NCI-H345 (cell line): ENCODE measurements around the gene ZDHHC22.

Experiments used
- DNase-seq: peaks from one replicate; lab custom pipeline; 2025; lab: John Stamatoyannopoulos, UW

Gene ZDHHC22

DNA sequence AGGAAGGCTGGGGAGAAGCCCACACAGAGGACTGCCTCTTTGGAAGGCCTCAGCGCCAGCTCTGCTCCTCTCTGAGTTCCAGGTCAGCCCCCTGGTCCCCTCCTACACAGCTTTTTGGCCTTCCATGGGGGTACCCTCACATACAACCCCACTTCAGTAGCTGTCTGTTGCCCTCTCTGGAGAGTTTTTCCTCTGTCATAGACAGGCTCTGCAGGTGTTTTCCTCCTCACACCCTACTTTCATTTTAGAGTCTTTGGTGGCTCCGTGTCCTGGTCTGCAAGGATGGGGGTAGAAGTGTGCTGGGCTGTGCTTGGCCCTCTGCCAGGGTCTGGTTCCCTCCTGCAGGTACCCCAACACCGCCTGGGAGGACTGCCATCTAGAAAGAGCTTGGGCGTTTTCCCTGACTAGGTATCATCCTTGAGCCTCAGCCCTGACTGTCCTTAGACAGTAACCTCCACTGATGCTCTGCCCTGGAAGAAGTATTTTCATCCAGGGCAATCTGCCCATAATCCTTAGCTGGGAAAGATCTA is 15.1 kb downstream of the ZDHHC22 start:
- no peak for DNase-seq

DNA sequence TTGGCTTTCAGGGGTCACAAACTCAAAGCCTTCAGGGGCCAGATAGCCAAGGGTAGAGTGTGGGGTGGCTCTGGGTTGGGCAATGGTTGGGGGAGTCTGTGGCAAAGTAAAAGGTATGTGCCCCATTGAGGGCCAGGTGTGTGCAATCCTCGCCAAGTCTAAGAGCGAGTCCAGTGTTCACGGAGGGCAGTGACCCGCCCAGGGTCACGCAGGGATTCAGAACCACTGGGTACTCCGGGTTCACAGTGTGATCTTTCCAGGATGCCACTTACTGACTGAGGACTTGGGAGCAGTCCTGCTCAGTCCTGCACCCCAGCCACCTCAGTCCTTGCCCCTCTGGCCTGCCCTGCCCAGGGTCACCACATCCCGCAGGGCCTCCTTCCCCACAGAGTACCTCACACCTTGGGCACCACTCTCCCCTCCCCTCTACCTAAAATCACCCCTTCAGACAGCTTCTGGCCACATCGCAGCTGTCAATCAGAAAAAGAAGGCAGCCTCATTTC is 15.7 kb downstream of the ZDHHC22 start:
- no peak for DNase-seq

DNA sequence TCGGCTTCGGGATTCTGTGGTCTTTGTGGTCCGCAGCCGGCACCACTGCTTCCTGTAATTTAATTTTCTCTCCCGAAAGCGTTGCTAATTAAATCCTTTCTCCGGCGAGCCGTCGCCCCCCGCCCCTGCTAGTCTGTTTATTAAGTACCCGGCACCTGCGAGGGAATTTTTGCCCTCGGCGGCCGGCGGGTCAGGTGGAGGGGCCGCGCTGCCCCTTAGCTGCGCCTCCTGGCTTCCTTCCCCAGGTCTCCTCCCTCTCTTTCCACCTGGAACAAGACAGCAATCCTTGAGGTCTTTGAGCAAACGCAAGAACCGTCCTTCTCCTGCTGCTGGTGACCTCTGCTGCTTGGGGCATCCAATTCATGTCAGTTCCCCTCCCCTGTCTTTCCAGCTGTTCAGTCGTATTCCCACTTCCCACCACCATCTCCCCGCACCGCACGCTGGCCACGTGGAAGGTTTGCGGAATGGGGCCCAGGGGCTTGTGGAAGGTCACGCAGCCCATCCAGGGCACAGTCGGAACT is 16.2 kb downstream of the ZDHHC22 start:
- DNase-seq: no peak

DNA sequence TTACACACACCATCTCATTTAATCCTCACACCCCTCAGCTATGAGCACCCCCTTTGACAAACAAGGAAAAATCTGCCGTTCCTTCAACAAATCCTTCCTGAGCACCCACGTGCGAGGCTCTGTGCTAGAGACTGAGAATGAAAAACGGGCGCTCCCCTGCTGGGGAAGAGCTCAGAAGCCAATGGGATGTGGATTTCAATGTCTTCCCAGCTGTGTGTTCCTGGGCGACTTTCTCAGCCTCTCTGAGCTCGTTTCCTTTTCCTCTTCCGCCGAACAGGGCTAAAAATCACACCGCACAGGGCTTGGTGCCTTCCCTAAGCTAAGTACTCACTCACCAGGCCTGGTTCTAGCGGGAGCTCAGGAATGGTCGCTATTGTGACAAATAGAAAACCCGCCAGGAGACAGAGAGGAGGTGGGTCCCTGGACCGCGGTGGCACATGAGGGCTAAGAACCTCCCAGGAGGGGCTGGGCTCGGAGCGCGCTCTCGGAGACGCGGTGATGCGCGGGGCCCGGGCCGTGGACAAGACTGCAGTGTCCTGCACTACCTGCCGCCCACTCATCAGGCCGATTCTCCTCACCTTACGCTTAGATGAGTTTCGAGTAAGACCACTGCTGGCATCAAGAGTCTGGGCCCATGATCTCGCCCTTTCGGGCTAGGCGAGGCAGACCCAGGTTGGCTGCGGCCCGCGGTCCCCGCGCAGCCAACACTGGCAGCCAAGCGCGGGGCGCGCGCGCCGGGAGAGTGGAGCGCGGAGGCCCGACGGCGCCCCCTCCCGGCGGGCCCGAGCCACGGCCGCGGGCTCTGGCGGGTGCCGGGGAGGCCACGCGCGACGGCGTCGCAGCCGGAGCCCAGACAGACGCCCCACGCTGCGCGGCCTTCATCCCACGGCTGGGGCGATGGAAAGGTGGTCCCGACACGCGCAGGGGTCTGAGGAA is 17.0 kb downstream of the ZDHHC22 start:
- DNase-seq: no peak

DNA sequence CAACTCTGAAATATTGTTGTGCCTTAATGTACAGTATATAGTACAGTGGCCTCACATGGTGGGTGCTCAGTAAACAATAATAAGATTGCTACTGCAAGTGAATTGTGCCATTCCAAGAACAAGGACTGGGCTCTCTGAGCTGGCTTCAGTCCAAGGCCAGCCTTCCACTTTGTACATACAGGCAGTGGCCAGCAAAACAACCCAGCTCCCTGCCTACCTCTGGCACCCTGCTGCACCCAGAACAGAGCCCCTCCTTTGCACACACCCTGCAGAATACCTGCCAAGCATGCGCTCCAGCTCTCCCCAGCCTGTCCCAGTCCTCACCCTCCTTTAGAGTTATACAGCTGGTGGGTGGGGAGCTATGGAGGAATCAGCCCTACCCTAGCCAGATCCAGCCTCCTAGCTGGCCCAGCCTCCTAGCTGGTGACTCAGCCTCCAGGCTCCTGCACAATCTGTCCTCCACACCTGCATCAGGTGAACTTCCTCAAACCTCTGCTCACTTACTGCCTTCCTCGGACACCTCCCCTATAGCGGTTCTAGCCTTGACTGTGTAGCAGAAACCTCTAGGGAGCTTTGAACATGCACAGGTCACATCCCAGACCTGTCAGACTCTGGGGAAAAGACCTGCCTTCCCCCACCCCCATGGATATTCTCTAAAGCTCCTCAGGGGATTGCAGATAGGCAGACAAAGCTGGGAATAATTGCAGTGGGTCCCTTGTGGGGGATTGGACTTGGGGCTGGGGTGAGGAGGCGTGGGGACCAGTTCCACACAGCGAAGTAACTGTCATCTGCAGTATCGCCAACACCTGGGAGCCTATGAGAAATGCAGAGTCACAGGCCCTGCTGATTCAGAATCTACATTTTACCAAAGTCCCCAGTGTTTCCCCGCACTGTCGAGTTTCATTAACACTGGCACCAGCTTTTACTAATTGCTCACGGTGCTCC is 17.9 kb downstream of the ZDHHC22 start:
- DNase-seq: peak; percentile 89

DNA sequence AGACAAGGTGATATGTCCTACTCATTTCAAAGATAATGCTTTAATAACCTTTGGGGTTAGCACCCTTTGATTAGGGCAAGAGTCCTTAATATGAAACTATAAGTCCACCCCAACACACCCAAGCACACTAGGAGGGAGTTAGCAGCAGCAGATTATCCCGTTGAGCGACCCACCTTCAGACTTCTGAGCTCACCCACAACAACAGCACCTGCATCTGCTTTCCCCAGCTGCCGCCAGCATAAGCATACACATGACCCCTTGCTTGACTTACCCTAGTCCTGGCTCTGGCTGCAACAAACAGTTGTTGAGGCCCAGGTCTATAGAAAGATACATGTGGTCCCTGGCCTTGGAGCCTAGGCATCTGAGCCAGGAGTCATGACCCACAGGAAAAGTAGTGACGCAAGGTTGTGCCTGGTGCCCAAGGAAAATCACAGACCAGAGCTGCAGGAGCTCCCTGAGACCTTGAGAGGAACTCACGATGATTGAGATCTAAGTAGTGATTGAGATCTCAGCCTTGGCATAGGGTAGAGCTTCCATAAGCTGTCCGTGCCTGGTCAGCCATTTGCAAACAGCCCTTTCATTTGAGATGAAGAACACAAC is 19.0 kb downstream of the ZDHHC22 start:
- no peak for DNase-seq

DNA sequence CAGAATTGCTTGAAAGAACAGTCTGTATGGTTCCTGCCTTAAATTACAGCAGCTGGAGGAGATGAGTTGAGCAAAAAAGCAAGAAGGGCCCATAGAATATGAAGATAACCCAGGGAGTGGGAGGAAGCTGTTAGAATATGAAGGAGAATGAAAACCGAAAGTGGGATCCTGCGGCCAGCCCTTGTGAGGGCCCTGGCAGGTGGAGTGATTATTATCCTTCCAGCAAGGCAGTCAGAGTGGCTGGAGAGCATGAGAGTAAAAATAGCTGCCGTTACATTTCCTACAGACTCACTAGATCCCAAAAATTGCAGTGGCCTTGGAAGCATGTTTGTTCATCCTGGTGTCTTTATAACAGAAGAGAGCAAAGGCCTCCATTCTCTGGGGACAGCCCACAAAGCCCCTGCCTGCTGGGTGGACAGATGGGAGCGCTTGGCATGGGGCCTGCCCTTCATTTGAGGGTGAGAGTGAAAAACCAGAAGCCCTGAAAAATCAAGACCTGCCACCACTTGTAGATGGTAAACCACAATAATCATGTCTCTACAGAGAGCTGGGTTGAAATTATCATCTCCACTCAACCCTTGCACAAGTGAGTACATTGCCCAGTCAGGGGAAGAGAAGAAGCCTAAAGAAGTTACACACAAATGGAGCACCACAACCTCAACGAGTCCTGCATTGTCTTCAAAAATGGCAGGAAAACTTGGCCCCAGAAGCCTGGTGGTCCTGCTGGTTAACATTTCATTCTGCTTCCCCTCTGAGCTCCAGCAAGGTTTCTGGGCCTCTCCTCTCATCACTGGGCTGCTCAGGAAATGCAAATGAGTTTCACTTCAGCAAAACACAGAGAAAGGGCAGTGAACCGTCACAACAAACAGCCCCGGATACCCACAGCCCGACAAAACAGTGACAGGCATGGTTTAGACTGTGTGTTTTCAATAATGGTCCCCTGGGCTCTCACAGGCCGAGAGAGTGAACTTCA is 20.5 kb downstream of the ZDHHC22 start:
- peak; percentile 57 for DNase-seq

DNA sequence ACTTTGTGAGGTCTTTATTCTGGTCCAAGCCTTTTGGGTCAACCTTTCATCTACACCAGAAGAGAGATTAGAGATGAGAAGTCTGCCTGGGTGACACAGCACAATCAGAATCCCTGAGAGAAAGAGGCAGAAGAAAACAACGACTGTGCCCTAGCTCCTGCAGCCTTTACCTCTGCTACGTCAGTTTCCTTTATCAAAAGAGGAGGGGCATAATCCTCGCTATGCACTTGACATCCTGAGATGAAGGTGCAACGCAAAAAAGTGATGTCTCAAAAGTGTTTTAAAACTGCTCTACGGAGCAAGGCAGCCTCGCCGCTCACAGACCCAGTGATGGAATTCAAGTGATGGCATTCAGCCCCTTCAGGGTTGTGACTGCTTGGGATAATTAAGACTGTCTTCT is 21.7 kb downstream of the ZDHHC22 start:
- no peak for DNase-seq

DNA sequence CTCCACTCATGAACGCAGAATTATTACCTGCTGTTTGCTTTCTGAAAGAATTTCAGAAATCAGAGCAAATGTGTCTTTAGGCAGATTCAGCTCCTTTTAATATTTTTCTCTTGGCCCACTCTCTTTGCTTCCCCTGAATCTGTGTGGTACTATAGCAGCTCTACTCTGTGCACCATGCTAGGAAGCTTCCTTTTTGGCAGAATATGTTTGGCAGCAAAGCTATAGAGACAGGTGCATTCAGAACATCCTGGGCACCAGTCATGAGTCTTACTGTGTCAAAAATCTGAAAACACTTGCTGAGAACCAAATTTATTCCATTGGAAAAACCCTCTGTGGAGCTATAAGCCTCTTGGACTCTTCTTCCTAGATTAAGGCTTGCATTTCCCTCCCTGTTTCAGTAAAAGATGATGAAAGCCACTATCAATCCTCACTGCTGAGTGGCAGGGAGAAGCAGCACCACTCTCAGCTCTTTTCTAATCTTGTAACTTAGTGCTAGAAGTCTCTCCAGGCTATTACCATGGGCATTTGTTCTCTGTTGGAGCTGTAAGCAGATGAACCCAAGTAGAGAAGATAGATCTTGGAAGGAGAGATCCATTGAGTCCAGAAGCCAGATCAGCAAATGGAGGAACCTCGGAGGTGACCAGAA is 25.3 kb downstream of the ZDHHC22 start:
- no peak for DNase-seq

DNA sequence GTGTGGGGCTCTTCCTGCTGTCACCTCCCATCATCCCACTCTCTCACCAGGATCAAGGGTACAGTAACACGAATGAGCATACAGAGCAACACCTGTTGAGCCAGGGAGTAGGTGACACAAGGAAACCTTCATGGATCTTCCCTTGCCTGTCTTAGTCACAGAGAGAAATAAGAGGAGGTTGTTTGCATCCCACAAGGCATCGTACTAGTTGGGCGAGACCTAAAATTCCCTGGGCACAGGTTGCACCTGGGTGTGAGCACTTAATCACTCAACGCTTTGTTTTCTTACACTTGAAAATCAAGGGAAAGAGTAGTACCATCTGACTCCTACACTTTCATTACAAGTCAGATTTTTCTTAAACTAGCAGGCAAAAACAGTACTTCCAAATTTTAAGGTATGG is 27.0 kb downstream of the ZDHHC22 start:
- no peak for DNase-seq

DNA sequence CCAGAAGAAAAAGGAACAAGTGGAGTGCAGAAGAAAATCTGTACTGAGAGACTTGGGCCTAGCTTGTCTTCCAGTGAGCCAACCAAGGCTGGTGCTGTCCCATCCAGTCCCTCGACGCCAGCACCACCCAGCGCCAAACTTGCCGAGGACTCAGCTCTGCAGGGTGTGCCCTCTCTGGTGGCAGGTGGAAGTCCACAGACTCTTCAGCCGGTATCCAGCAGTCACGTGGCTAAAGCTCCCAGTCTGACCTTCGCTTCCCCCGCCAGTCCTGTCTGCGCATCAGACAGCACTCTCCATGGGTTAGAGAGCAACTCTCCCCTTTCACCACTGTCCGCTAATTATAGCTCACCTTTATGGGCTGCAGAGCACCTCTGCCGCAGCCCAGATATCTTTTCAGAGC is 27.9 kb downstream of the ZDHHC22 start:
- DNase-seq: no peak

DNA sequence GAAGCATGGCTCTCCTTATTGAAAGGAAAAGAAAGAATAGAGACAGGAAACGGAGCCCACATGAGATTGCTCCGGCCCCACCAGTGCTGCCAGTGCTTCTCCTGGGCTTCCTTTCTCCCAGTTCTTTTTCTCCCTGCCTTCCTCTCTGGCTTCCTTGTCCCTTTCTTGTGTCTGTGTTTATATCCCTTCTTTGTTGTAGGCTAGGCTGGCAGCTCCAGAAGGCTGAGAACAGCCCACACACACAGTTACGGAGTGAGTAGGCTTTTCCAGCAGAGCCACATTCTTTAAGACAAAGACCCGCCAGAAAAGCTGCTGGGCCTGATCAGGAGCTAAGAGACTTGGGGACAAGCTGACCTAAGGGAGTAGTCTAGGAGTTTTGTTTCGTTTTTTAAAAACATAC is 30.6 kb downstream of the ZDHHC22 start:
- no peak for DNase-seq

DNA sequence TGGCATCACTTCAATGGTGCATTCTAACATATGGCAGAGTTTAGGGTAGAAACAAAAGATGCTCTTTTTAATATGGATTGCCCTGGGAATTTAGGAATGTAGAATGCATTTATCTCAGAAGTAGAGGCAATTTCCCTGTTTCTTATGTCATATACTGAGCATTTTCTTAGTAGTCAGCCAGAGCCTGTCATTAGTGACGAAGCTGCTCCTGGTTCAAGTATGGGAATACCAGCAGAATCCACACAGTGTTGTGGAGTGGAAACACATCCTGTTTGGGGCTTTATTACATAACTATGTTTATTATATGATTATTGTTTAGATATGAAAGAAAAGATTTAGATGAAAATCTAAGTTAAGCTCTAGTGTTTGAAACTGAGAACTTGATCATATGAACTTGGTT is 31.3 kb downstream of the ZDHHC22 start:
- DNase-seq: no peak

DNA sequence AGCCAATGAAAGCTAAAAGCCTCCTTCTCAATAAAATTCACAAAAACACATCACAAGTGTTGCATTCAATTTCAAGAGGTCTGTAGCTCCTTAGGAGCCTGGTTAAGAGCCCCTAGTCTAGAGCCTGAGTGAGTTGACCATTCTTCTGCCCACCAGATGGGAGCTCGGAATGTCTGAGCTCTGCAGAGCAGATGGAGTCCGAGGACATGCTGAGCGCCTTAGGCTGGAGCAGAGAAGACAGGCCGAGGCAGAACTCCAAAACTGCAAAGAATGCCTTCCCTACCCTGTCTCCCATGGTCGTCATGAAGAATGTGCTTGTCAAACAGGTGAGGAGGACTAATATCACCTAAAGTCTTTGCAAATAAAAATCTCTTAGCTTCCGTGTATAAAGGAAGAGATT is 31.9 kb downstream of the ZDHHC22 start:
- no peak for DNase-seq

DNA sequence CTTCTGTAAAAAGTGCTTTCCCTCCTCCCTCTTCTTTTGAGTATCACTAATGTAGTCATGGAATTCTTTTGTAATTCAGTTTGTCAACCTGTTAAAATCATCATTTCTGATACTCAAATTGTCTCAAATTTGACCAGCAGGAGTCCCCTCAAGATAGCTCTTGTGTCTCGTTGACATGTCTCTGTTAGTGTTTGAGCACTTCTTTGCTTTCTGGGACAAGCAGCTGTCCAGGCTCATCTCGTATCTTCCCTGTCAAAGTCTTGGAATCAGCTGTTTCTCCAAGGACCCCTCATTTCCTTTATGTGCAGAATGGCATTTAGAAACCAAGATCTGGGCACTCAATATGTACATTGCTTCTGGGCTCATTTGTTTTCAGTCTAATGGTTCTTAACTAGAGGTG is 32.8 kb downstream of the ZDHHC22 start:
- DNase-seq: no peak

DNA sequence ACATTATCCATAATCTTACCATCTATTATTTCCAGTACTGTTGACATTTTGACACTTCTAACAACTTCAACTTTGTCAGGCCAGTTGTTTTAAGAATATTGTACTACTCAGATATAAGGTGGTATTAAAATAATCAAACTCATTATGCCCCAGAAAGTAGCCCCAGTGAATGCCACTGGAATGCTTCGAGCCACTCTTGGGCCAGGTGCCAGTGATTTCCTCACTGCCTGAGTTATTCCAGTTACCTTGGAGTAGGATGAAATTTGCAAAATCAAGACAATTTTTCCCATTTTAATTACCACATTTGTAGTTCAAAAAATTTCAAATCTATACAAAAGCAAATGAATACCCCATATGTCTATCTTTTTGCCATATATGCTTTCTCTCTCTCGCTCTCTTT is 34.4 kb downstream of the ZDHHC22 start:
- no peak for DNase-seq

DNA sequence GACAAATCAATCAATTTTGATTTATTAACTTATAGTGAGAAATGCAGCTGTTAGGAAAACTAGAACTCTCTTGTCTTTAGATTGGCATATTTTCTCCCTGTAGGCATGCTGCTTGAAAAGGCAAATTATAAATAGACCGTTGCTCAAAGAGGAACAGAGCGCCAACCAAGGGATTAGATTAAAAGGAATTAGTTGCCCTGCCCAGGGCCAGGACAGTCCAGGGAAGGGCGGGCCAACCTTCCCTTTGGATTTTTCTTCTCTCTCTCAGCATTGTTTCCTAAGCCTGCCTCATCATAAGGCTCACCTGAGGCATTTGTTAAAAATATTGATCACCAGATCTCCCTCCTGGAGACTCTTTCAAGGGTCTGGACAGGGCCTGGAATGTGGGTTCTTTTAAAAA is 34.9 kb downstream of the ZDHHC22 start:
- DNase-seq: no peak

DNA sequence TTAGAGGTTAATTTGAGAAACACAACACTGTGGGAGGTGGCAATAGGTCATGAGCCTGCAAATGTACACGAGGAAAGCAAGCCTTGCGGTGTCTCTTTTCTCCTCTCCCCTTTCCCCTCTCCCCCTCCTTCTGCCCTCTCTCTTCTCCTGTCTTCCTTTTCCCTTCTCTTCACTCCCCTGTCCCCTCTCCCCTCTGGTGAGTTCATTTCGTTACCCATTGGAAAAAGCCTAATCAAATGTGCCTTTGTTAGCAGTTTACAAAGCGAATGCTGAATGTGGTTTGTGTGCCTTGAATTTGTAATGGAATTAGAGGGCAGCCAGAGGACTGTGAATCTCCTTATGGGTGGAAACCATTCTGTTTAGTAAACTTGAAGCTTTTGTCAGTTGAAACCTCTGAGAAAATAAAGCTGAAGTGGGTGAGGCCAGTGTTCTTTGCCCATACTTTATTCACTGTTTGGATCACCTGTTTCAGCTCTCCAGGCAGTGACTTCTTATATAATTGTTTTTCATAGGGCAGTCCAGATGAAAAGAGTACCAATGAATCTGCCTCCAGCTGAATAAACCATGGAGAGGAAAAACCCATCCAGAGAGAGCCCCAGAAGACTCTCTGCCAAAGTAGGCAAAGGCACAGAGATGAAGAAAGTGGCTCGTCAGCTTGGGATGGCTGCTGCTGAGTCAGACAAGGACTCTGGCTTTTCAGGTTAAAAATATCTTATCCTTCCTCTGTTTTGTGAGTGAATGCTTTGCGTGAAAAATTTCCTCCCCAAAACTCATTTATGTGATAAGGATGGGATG is 36.2 kb downstream of the ZDHHC22 start:
- DNase-seq: no peak

DNA sequence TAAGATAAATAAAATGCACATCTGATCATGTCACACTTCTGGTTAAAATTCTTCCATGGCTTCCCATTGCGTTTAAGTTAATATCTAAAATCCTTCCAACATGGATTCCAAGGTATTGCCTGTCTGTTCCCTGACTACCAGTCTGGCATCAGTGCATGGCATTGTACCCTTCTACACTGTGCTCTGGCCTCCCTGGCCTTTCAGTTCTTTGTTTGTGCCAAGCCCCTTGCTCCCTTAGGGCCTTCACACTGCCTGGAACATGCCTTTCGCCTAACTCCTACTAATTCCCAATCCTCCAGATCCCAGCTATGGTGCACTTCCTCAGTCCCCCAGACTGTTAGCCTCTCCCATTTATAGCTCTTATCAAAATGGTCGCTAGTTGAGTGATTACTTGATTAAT is 37.2 kb downstream of the ZDHHC22 start:
- DNase-seq: no peak
